Measurements from ENCODE around the gene TMPRSS3. TPM values are rescaled to one million over a fixed set of nuclear protein-coding genes. Genes with fewer than 3 reads are reported as not detected.

Gene TMPRSS3
- total RNA-seq, 1 experiment from 2014 or later = not detected

DNA sequence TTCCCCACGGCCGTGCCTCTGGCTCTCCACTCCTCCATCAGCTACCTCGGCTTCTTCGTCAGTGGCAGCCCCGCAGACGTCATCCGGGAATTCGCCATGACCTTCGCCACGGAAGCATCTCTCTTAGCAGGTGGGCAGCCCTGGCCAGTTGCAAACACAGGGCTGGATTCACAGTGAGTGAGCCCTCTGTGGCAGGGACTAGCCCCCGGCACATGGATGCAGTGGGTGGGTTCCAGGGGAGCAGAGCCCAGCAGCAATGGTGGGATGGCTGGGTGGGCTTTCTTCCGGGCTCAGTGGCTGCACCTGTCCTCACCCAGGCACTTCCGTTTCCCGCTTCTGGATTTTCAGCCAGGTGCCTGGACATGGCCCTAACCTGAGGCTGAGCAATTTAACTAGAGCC, 17.2 kb upstream of the TMPRSS3 start:
- ChIA-PET CTCF (no interaction called here), POLR2A (ENCODE audit: low non-redundant PET) (no interaction called here)
- Histone ChIP-seq H3K27ac (ENCODE audit: low read depth, low read length, poor library complexity, severe bottlenecking) (no peak overlapping the region), H3K36me3 (ENCODE audit: insufficient read depth, low read length, poor library complexity, severe bottlenecking) (no peaks in the 10 kb centered on the region), H3K4me3 (ENCODE audit: low read depth, low read length, poor library complexity, severe bottlenecking) (no peak overlapping the region), H3K9me3 (ENCODE audit: low read depth, low read length, poor library complexity, severe bottlenecking) (no peaks in the 10 kb centered on the region), H3K27me3 (replicated peaks; ENCODE audit: insufficient read depth, low read depth, low read length, poor library complexity) (no peaks in the 10 kb centered on the region), H3K4me1 (ENCODE audit: insufficient read depth, low read length, poor library complexity, severe bottlenecking) (peaks cover 17% of the 10 kb centered on the region)
- intact Hi-C loops (cut with micrococcal nuclease; ENCODE audit: unreplicated experiment) = no loop called here
- DNase-seq (ENCODE audit: low spot score) = no peak
- TF ChIP-seq CTCF (conservative IDR thresholded peaks at IDR 0.05; ENCODE audit: low read depth, low read length) (no peak), EZH2 (IDR thresholded peaks at IDR 0.05; ENCODE audit: borderline replicate concordance, low read depth, low read length, poor library complexity, severe bottlenecking) (no peak)
- no TSS peak for BruUV-seq (replicated peaks)

DNA sequence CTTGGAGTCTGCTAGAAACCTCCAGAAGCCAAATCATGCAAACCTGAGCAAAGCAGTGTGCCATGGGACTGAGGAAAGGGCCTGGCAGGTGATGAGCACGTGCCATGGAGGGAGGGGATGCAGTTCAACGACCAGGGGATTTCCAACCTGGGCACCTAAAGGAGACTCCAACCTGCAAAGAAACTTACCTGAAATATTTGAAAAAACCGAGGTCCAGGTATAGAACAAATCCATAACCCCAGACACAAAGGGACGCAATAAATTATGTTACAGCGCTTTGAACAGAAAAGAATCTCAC, 16.7 kb upstream of the TMPRSS3 start:
- DNase-seq (ENCODE audit: low spot score) = no peak
- intact Hi-C loops (cut with micrococcal nuclease; ENCODE audit: unreplicated experiment) = no loop called here
- Histone ChIP-seq H3K27ac (ENCODE audit: low read depth, low read length, poor library complexity, severe bottlenecking) (no peak overlapping the region), H3K27me3 (replicated peaks; ENCODE audit: insufficient read depth, low read depth, low read length, poor library complexity) (no peaks in the 10 kb centered on the region), H3K9me3 (ENCODE audit: low read depth, low read length, poor library complexity, severe bottlenecking) (no peaks in the 10 kb centered on the region), H3K36me3 (ENCODE audit: insufficient read depth, low read length, poor library complexity, severe bottlenecking) (no peaks in the 10 kb centered on the region), H3K4me3 (ENCODE audit: low read depth, low read length, poor library complexity, severe bottlenecking) (no peak overlapping the region), H3K4me1 (ENCODE audit: insufficient read depth, low read length, poor library complexity, severe bottlenecking) (peaks cover 22% of the 10 kb centered on the region)
- TF ChIP-seq EZH2 (IDR thresholded peaks at IDR 0.05; ENCODE audit: borderline replicate concordance, low read depth, low read length, poor library complexity, severe bottlenecking) (no peak), CTCF (conservative IDR thresholded peaks at IDR 0.05; ENCODE audit: low read depth, low read length) (no peak)
- CTCF ChIA-PET = no interaction called here
- no TSS peak for BruUV-seq (replicated peaks)
- POLR2A ChIA-PET (ENCODE audit: low non-redundant PET) = no interaction called here

- intact Hi-C loops (cut with micrococcal nuclease; ENCODE audit: unreplicated experiment) = no loop called here
- no TSS peak for BruUV-seq (replicated peaks)
- Histone ChIP-seq H3K4me1 (ENCODE audit: insufficient read depth, low read length, poor library complexity, severe bottlenecking) (peaks cover 22% of the 10 kb centered on the region), H3K27me3 (replicated peaks; ENCODE audit: insufficient read depth, low read depth, low read length, poor library complexity) (no peaks in the 10 kb centered on the region), H3K36me3 (ENCODE audit: insufficient read depth, low read length, poor library complexity, severe bottlenecking) (no peaks in the 10 kb centered on the region), H3K9me3 (ENCODE audit: low read depth, low read length, poor library complexity, severe bottlenecking) (no peaks in the 10 kb centered on the region), H3K27ac (ENCODE audit: low read depth, low read length, poor library complexity, severe bottlenecking) (no peak overlapping the region), H3K4me3 (ENCODE audit: low read depth, low read length, poor library complexity, severe bottlenecking) (no peak overlapping the region)
- POLR2A ChIA-PET (ENCODE audit: low non-redundant PET) = no interaction called here
- CTCF ChIA-PET = no interaction called here
- DNase-seq (ENCODE audit: low spot score) = no peak
- TF ChIP-seq EZH2 (IDR thresholded peaks at IDR 0.05; ENCODE audit: borderline replicate concordance, low read depth, low read length, poor library complexity, severe bottlenecking) (no peak), CTCF (conservative IDR thresholded peaks at IDR 0.05; ENCODE audit: low read depth, low read length) (no peak)
Measured at GRCh38 chr21:42411891-42412635, 16.2 kb upstream of the TMPRSS3 start.
